Calu3 (cell line): Measurements from ENCODE around the gene MAP2K6. TPM values are rescaled to one million over a fixed set of nuclear protein-coding genes. Genes with fewer than 3 reads are reported as not detected.

ENCODE experiments used
- BruUV-seq: library from RNA; stranded (reverse); fragments of 400-500 nt; replicated peaks from 2 replicates; lab custom pipeline; 2021; lab: Mats Ljungman, UMichigan
- CTCF ChIA-PET: fragments of 300-600 bp; sonication (Branson Sonifier 250); formaldehyde crosslinking; loops from one replicate; lab custom pipeline; 2022; ENCODE audit warnings: antibody characterized with exemption; lab: Charles Lee
- DNase-seq: peaks from one replicate; pipeline ENCODE4 v3.0.0; 2022
- H3K27ac Mint-ChIP-seq: one replicate; pipeline ENCODE4 v1.8.0; 2022; ENCODE audit warnings: mixed read lengths; ENCODE audit not compliant: unreplicated experiment
- H3K27me3 Mint-ChIP-seq: one replicate; pipeline ENCODE4 v1.8.0; 2022; ENCODE audit warnings: mixed read lengths; ENCODE audit not compliant: unreplicated experiment
- H3K36me3 Mint-ChIP-seq: one replicate; pipeline ENCODE4 v1.8.0; 2022; ENCODE audit warnings: mild to moderate bottlenecking, moderate library complexity, mixed read lengths; ENCODE audit not compliant: insufficient read depth, unreplicated experiment
- H3K4me1 Mint-ChIP-seq: one replicate; pipeline ENCODE4 v1.8.0; 2022; ENCODE audit warnings: mild to moderate bottlenecking, low read depth, mixed read lengths; ENCODE audit not compliant: unreplicated experiment
- H3K4me3 Mint-ChIP-seq: one replicate; pipeline ENCODE4 v1.8.0; 2022; ENCODE audit warnings: mild to moderate bottlenecking, low read depth, moderate library complexity, mixed read lengths; ENCODE audit not compliant: unreplicated experiment
- H3K9me3 Mint-ChIP-seq: one replicate; pipeline ENCODE4 v1.8.0; 2022; ENCODE audit warnings: low read depth, mixed read lengths; ENCODE audit not compliant: unreplicated experiment
- intact Hi-C: fragments of 100-400 bp; cut with micrococcal nuclease; formaldehyde crosslinking; loops from one replicate; pipeline ENCODE4 v1.10.0; 2022; ENCODE audit not compliant: unreplicated experiment
- total RNA-seq: library from RNA; stranded (reverse); gene quantifications from 2 replicates; pipeline ENCODE4 v1.2.3, GENCODE V29; 2022
- TF ChIP-seq, protein P1 (sequence below): fragments of 200-600 bp; IDR thresholded peaks from one replicate; pipeline ENCODE4 v1.8.0; 2022; ENCODE audit warnings: antibody characterized with exemption; ENCODE audit not compliant: unreplicated experiment

MAP2K6 gene
- total RNA-seq, 1 experiment from 2014 or later, result 13.0 TPM

DNA sequence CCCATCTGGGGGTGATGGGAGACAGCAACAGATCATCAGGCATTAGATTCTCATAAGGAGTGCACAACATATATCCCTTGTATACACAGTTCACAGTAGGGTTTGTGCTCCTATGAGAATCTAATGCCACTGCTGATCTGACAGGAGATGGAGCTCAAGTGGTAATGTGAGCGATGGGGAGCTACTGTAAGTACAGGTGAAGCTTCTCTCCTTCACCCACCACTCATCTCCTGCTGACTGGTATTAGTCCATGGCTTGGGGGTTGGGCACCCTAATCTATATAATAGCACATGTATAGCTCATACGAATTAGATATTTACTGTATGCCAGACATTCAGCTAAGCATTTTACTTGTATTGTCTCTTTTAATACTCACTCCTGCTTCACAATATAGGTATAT lies 101.7 kb downstream of the MAP2K6 start:
- no peaks in the 10 kb centered on the region for H3K9me3 Mint-ChIP-seq
- H3K27ac Mint-ChIP-seq, result no peak overlapping the region
- TF ChIP-seq, protein P1, sequence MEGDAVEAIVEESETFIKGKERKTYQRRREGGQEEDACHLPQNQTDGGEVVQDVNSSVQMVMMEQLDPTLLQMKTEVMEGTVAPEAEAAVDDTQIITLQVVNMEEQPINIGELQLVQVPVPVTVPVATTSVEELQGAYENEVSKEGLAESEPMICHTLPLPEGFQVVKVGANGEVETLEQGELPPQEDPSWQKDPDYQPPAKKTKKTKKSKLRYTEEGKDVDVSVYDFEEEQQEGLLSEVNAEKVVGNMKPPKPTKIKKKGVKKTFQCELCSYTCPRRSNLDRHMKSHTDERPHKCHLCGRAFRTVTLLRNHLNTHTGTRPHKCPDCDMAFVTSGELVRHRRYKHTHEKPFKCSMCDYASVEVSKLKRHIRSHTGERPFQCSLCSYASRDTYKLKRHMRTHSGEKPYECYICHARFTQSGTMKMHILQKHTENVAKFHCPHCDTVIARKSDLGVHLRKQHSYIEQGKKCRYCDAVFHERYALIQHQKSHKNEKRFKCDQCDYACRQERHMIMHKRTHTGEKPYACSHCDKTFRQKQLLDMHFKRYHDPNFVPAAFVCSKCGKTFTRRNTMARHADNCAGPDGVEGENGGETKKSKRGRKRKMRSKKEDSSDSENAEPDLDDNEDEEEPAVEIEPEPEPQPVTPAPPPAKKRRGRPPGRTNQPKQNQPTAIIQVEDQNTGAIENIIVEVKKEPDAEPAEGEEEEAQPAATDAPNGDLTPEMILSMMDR, result no peak
- H3K4me3 Mint-ChIP-seq, result no peak overlapping the region
- intact Hi-C loops, result no loop called here
- CTCF ChIA-PET, result no interaction called here
- H3K36me3 Mint-ChIP-seq, result no peaks in the 10 kb centered on the region
- DNase-seq, result no peak
- no peaks in the 10 kb centered on the region for H3K27me3 Mint-ChIP-seq
- no TSS peak for BruUV-seq
- no peaks in the 10 kb centered on the region for H3K4me1 Mint-ChIP-seq

DNA sequence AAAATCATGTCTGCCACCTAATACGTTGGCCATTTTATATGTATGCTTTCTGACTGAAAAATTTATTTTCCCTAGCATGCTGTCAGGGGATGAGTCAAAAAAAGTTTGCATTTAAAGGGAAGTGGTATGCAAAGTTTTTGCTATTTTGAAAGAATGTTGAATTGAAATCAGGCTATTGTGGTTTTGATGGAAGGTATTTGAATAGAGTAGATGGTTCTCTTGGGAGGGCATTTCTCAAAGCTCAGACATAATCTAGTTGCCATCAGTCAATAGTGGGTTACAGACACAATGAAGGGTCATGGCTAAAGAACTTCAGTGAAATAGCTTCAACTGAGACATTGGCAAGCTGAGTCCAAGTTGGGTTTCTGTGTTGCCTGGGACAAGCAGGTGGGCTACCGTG lies 102.4 kb downstream of the MAP2K6 start:
- no peak for DNase-seq
- H3K27ac Mint-ChIP-seq, result no peak overlapping the region
- H3K9me3 Mint-ChIP-seq, result no peaks in the 10 kb centered on the region
- intact Hi-C loops, result no loop called here
- H3K36me3 Mint-ChIP-seq, result no peaks in the 10 kb centered on the region
- TF ChIP-seq, protein P1, result no peak
- CTCF ChIA-PET, result no interaction called here
- H3K4me3 Mint-ChIP-seq, result no peak overlapping the region
- BruUV-seq, result no TSS peak
- no peaks in the 10 kb centered on the region for H3K27me3 Mint-ChIP-seq
- no peaks in the 10 kb centered on the region for H3K4me1 Mint-ChIP-seq

DNA sequence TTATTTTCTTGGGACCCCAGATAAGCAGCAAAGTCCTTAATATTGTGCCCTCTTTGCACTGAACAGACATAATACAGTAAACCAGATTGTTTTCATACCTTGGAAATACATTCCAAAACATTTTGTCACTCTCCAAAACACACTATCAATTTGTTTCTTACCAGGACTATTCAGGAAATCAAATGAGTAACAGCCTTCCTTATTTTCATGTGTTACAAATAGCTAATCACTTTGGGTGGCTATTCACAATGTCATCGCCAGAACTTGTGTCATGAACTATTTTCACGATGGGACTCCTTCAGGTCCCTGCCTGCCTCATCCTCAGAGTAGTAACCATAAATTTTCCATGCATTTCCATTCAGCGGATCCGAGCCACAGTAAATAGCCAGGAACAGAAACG lies 104.5 kb downstream of the MAP2K6 start:
- Mint-ChIP-seq H3K4me1 (no peaks in the 10 kb centered on the region), H3K4me3 (no peak overlapping the region), H3K36me3 (no peaks in the 10 kb centered on the region), H3K27me3 (no peaks in the 10 kb centered on the region), H3K27ac (no peak overlapping the region), H3K9me3 (no peaks in the 10 kb centered on the region)
- intact Hi-C loops, result no loop called here
- CTCF ChIA-PET, result no interaction called here
- TF ChIP-seq, protein P1, result no peak
- no peak for DNase-seq
- BruUV-seq, result no TSS peak

DNA sequence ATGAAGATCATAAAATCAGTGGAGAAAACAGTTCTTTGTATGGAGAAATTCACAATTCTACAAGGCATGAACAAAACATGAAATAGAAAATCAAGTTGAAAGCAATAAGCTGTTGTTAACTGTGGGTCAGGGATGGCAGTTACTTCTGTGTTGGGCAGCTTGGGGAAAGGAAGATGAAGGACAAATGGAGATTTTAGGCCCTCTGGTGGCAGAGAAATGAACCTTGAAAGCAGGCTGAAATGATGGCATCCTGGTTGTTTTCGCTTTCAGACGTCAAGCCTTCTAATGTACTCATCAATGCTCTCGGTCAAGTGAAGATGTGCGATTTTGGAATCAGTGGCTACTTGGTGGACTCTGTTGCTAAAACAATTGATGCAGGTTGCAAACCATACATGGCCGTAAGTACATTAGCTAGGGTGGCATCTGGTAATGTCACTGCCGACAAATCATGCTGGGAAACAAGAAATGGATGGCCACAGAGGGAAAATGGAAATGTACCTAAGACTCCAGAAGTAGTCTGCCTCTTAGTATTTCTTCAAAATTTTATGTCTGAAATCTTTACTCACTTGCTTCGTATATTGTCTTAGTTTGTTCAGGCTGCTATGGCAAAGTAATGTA lies 108.9 kb downstream of the MAP2K6 start:
- CTCF ChIA-PET, result interaction anchor here (0.5 to 1.8 kb wide), 10 partner anchors 9 to 255 kb away, joined by 3 to 10 read pairs (median 4); no protein-coding TSS in a partner anchor
- Mint-ChIP-seq H3K27me3 (no peaks in the 10 kb centered on the region), H3K4me3 (no peak overlapping the region), H3K36me3 (peaks cover 4% of the 10 kb centered on the region), H3K27ac (no peak overlapping the region), H3K4me1 (no peaks in the 10 kb centered on the region), H3K9me3 (no peaks in the 10 kb centered on the region)
- TF ChIP-seq, protein P1, result peak; percentile 65
- intact Hi-C loops, result loop anchor here (2.0 to 10.0 kb wide), 5 partner anchors 111 to 749 kb away; partner anchors contain the start of gene MAP2K6
- peak; percentile 45 for DNase-seq
- no TSS peak for BruUV-seq
